ENCODE measurements around the gene MACROD2.
"Not testable (repeated sequence)": the region's sequence is repeated elsewhere in the genome, so short reads cannot be mapped to it uniquely, and the experiment has no call there.

The MACROD2 gene

DNA sequence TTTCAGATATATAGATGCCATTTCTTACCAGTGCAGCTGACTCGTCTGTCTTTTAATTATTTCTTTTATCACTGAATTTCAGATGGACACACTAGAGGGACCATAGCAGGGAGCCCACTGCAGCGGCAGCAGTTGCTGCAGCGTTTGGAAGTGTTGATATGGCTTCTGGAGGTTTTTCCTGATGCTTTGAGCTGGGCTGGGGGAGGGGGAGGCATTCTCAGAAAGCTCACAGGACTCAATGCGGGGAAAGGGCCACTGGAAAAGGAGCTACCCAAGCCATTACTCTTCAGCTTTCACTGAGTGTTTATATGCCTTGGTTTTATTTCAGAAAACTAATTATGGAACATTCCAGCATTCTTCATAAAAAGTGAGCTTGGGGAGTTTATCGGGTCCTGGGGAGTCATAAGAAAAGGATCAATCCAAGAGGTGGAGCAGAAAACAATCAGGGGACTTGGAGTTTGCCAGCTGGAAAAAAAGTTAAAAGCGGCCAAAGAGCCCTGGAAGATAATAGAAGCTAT is 1082.5 kb downstream of the MACROD2 start:
- DNase-seq = no peak

DNA sequence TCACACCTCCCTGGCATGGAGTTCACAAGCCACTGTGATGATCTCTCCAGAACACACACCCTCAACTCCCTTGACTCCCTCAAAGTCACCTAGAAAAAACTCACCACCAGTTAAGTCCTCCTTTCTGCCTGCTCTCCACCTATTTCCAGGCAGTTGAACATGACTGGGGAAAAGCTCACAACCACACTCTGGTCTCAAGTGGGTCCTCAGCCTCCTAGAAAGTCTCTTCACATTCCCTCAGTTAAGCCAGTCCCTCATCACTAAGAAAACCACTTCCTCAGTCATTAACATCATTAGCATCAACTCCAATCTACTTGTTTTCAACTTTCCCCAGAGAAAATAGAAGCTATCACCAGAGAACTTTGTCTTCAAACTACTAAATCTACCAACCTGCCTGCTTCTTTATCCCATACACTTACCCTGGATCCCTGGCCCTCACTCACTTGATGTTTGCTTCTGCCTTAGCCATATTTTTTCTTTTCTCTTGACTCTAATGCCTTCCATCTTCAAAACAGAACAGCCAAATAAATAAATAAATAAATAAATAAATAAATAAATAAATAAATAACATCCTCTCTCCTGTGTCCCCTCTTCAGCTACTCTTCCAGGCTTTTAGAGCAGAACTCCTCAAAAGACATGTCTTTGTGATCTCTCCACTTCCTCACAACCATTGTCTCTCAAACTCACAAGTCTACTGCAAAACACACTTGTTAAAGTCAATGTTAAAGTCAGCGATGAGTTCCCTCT is 1084.5 kb downstream of the MACROD2 start:
- no peak for DNase-seq

DNA sequence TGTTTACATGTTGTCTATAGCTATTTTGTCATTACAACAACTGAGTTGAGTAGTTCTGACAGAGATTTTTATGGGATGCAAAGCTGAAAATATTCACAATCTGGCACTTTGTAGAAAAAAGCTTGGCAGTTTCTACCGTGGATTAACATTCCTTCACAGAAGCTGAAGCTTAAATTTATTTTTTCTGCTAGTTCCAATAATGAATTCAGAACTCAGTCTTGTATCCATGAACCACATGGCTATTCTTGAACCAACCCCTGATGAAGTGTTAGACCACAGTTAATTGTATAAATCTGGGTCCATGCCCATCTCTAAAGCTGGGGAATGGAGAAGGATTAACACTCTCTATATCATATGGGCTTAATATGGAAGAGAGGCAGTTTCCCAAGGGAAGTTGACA is 1085.9 kb downstream of the MACROD2 start:
- DNase-seq = no peak

GRCh38 chr20:15091421-15092037 is 1096.2 kb downstream of the MACROD2 start:
- DNase-seq = no peak

- DNase-seq = no peak
These were observed 1103.0 kb downstream of the MACROD2 start for GRCh38 chr20:15098351-15098750.

DNA sequence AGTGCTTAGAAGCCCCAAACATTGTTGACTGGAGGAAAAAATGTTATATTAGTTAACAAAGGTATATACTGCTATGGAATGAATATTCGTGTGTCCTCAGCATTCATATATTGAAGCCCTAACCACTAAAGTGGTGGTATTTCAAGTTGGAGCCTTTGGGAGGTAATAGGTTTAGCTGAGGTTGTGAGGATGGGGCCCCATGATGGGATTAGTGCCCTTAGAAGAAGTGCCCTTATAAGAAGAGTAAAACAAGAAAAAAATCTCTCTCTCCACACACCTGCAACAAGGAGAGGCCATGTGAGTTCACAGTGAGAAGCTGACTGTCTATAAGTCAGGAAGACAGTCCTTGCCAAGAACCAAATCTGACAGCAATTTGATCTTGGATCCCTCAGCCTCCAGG is 1103.8 kb downstream of the MACROD2 start:
- DNase-seq = no peak

- no peak for DNase-seq
These were observed 1105.3 kb downstream of the MACROD2 start for GRCh38 chr20:15100506-15101160.

DNA sequence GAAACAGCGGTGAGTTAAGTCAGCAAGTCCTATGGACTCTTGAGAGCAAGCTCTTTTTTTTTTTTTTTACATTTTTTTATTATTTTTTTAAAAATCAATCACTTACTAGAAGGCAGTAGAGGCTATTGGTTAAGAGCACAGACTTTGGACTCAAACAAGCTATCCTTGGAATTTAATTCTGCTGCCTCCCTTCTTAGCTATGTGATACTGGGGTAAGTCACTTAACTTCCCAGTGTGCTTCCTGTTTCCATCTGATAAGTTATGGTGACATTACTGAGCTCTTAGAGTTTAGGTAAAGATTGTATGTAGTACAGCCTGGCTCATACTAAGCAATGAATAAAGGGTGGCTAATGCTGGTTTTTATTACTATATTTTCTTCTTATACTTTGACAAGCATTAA is 1112.6 kb downstream of the MACROD2 start:
- no peak for DNase-seq

DNA sequence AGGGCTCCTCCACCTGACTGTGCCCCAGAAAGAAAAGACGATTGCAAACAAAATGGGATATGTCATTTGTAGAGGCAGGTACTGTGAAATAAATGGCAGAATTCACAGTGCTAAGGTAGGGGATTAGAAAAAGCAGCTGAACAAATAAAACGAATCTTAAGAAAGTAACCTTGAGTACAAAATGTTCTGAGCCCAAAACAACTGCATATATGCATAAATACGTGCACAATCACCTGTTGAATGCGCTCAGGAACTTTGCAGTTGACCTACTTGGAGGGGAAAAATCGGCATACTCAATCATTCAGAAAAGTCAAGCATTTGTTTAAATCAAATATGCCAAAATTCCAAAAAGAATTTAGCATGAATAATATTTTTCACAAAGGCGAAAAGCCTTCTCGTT is 1114.2 kb downstream of the MACROD2 start:
- no peak for DNase-seq

DNA sequence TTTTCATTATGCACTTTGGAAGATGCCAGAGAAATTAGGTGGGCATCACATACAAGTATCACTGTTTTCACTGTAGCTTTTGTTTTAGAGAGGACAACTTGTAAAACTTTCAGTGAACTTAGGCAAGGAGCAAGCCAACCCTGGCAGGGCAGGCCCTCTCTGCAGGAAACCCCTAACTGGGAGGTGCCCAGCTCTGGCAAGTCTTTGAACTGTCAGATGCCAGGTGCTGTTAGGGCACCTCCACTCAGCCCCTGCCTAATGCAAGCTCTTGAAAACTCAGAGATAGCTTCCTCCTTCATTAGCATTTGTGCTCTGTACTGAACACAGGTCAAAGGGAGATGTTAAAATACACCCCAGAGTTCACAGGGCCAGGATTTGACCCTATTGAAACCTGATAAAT is 1116.3 kb downstream of the MACROD2 start:
- no peak for DNase-seq

DNA sequence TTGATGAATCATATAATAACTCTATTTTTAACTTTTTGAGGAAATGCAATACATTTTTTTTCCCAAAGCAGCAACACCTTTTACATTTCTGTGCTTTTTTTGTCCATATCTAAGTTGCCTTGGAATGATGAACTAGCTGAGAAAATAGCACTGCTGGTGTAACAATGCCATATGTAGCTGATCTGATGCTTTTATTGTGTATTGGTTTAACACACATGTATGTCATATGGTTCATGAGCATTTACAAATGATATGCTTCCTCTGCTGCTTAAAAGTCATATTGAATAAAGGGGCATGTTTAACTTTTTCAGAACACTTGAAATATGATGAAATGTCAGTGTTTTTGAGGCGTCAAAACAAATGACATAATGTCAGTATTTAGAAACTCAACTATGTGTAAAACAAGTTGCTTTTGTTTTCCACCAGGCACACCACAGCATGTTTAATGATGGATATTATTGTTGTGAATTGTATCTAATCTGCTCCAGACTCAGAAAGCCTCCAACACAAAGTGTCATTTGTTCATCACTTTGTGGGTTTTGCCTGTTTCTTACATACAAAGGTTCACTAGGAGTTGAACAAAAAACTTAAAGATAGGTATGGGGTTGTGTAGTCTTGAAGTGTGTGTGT is 1117.9 kb downstream of the MACROD2 start:
- no peak for DNase-seq

GRCh38 chr20:15119852-15120487 is 1124.7 kb downstream of the MACROD2 start:
- no peak for DNase-seq

DNA sequence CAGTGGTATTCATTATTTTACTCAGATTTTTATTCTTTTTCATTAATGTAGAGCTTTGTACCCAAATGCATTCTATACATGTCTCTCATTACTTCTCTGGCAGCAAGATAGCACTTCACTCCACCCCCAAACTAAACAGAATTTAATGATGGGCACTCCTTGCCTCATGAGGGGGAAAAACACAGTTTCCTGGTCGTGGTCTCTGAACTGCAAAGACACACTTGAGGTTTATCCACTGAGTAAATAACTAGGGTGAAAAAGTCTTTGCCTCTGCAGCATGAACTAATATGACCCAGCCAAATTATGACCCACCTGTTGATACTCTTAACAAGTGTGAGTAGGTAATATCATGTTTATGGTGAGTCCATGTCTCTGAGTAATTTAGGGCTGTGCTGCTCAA is 1127.3 kb downstream of the MACROD2 start:
- DNase-seq = no peak

GRCh38 chr20:15131176-15131575 is 1135.9 kb downstream of the MACROD2 start:
- DNase-seq = no peak

DNA sequence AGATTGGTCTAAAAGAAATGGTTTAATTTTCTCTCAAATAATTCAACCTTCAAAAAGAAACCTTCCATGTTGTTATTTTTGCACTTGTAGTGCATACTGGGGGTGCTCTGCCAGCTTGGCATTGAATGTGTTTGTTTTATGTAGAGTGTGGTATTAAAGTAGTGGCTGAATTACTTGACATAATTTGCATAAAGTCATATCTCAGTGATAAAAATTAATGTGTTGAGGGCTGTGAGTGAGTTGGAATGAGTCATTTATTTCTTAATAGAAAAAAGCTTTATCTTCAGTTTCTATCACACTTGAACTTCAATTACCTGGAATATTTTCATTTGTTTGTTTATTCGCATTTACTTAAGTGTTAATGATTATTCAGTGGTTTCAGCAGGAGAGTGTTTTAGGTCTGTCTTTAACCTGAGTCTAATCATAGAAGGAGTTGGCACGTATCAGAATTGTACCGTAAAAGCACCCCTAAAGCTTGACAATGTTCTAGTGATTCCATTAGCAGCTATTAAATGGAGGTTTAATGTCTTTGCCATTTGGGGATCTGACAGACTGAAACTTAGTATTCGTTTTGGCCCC is 1143.3 kb downstream of the MACROD2 start:
- peak; percentile 54 for DNase-seq

- DNase-seq = no peak
These were observed 1144.2 kb downstream of the MACROD2 start for GRCh38 chr20:15139522-15139921.

GRCh38 chr20:15140286-15140685 is 1145.0 kb downstream of the MACROD2 start:
- DNase-seq = no peak

- DNase-seq = not testable (repeated sequence)
These were observed 1145.6 kb downstream of the MACROD2 start for GRCh38 chr20:15140940-15141339.

DNA sequence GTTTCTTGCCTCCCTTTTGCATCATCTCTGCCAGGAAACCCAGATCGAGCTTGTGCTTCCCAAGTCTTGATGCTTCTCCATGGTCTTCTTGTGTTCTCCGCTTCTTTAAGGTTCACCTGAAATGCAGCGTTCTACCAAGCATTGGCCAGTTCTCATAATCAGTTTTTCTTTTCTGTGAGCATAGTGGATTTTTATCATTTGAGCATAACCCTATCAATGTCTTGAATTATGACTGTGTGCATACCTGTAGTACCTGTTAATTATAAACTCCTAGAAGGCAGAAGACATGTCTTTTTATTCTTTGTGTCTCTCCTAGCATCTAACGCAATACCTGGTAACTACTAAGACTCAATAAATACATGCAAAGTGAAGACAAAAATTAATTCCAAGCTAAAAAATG is 1146.5 kb downstream of the MACROD2 start:
- DNase-seq = no peak

DNA sequence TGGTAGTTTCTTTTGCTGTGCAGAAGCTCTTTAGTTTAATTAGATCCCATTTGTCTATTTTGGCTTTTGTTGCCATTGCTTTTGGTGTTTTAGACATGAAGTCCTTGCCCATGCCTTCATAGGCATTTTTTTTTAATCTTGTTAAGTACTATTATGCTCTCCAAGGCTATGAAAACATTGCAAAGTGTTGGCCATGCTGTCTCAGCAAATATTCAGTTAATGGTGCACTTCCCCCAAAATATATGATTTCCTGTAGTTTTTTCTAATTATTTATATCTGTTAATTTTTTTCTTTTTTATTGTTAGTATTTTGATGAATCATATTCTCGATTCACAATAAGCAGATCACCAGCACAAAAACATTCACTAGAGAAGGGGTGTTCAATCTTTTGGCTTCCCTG is 1148.2 kb downstream of the MACROD2 start:
- no peak for DNase-seq

DNA sequence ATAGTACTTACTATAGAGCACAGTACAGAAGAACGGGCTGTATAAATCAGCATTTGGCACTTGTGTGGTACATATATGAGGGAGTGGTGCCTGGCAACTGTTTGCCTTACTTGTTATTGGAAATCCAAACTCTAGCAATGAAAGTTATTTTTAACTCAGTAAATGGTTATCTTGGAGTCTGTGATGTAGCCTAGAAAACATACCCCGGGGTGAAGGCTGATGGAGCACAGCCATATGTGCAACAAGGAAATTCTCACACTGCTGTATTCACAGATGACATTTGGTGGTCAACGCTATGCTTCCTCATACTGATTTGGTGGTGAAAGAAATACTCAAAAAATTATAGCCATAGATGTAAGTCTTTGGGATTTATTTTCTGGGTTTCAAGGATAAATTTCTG is 1149.6 kb downstream of the MACROD2 start:
- DNase-seq = no peak

DNA sequence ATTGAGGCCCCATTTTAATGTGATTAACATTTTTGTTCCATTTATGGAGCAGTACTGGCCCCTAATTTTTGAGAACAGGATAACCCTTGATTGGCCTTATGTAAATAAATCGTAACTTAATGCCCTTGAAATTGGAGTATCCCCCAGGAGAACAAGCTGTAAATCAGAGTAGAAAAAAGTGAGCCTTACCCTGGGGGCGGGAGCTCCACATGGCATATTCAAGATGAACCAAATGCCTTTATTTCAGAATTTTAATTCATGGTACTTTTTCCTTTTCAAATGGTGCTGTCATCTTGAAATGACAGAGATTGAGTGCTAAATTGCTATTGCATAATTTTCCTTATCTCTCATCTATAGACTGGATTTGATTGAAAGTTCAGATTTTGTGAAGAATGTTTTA is 1151.6 kb downstream of the MACROD2 start:
- peak; percentile 29 for DNase-seq

DNA sequence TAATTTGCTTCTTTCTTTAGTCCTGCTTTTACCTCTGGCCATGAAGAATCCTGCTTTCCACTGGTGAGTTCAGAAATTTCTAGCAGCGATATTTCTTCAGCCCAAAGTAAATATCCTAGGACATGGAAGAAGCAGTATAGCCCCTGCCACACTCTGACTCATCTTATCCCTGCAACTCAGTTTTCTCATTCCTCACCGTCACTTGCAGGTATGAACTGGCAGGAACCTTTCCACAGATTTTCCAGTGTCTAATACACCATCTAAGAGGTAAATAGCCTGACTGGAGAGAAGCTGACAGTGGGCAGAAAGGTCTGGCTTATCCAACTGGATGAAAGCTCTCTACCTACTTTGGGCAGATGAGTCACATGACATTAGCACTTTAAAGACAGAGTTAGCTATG is 1158.8 kb downstream of the MACROD2 start:
- DNase-seq = no peak
